Gastroesophageal sphincter (tissue), 3 donors: ENCODE results near the gene TSPAN10.

Experiments used
- CTCF ChIP-seq, 4 experiments: fragments of 200-600 bp in 2 of 4; fragments of 450-650 bp in 2 of 4; sonication (generic) in 1 of 4; IDR thresholded peaks; one replicate each; pipeline ENCODE4 v1.5.1; 2017 to 2019; ENCODE audit warnings: antibody characterized with exemption in 4 of 4, mild to moderate bottlenecking in 2 of 4, moderate library complexity in 2 of 4
- EP300 ChIP-seq: sonication (generic); formaldehyde crosslinking; IDR thresholded peaks from one replicate; pipeline ENCODE4 v1.6.1; 2017; ENCODE audit warnings: antibody characterized with exemption, mild to moderate bottlenecking
- POLR2A ChIP-seq, 2 donors: fragments of 450-650 bp; IDR thresholded peaks; one replicate each; pipeline ENCODE4 v1.6.1; 2017; ENCODE audit warnings: antibody characterized with exemption in 2 of 2, mild to moderate bottlenecking in 2 of 2, moderate library complexity in 1 of 2

GRCh38 chr17:81696218-81696941 is 59.4 kb downstream of the TSPAN10 start:
- TF ChIP-seq POLR2A (IDR thresholded peaks at IDR 0.05) = no peak
- no peak for TF ChIP-seq CTCF (IDR thresholded peaks at IDR 0.05)
- no peak for TF ChIP-seq EP300
